ENCODE results near the gene NPEPPS. TPM values are rescaled to one million over a fixed set of nuclear protein-coding genes. Genes with fewer than 3 reads are reported as not detected.
"Not testable (repeated sequence)": the region's sequence is repeated elsewhere in the genome, so short reads cannot be mapped to it uniquely, and the experiment has no call there.

NPEPPS gene
- total RNA-seq (100 to 1,000 TPM in 6 of 7 donors, 10 to 100 TPM in 1; 97.0 to 165 (median 114) TPM), polyA plus RNA-seq (10 to 100 TPM; 19.2 to 28.6 (median 25.2) TPM)
- long read RNA-seq, donor 1, full-length matches to known transcripts = 5 of 5 reads
- long read RNA-seq, donor 1, partial matches to known transcripts = 0 of 5 reads
- long read RNA-seq, donor 1, other reads (novel, unspliced or antisense) = 0 of 5 reads
- long read RNA-seq, donor 2, full-length matches to known transcripts = 10 of 10 reads
- long read RNA-seq, donor 2, partial matches to known transcripts = 0 of 10 reads
- long read RNA-seq, donor 2, other reads (novel, unspliced or antisense) = 0 of 10 reads

GRCh38 chr17:47530557-47531232 is at the start of gene NPEPPS:
Gene NPEPPS, plus strand, starts transcription at chr17:47531108. Its CDS starts 193 bp downstream, at chr17:47531301.
- intact Hi-C loops (cut with DNase I; ENCODE audit: low total_unique reads); H3K27me3 ChIP-seq (replicated peaks in 1 of 7); H3K9me3 ChIP-seq; H3K36me3 ChIP-seq: not testable (repeated sequence)
- peaks cover 5 to 30% (median 15%) of the 10 kb centered on the region in 6 donors for H3K4me1 ChIP-seq
- peak; percentile 98 for DNase-seq
- H3K4me3 ChIP-seq = peak within 1 kb of the TSS; percentile 34 to 75 (median 51)
- WGBS, 5 donors = 11 to 67% (median 20%) methylated on average over 10 to 60 of the region's 60 CpGs
- peak within 1 kb of the TSS; percentile 63 to 93 (median 88) for H3K27ac ChIP-seq
- peak in 2 of 3 donors; percentile 36 to 43 for TF ChIP-seq POLR2AphosphoS5 (IDR thresholded peaks at IDR 0.05)

DNA sequence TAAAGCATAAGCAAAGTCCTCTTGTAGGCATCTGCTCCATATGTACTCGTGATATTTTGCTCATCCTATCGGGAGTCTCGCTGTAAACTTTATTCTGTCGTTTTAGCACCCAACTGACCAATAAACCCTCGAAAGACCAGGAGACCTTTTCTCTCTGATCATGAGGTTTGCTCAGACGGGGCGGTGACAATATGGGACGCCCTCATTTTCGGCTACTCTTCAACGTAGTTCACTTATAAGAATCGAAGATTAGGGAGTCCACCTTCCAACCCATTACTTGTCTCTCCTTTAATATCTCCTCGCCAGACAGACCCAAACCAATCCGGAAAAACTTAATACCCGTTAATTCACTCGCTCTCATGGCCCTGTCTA is 39.1 kb upstream of the NPEPPS start:
- peak overlapping the region; percentile 32 to 72 (median 44) for H3K4me3 ChIP-seq
- intact Hi-C loops (cut with DNase I; ENCODE audit: low total_unique reads); H3K9me3 ChIP-seq; H3K27me3 ChIP-seq (replicated peaks in 1 of 7); DNase-seq: not testable (repeated sequence)
- peaks cover 0 to 28% (median 13%) of the 10 kb centered on the region in 6 donors for H3K36me3 ChIP-seq
- H3K27ac ChIP-seq = peak overlapping the region; percentile 55 to 90 (median 84)
- peaks cover 0 to 13% (median 6%) of the 10 kb centered on the region in 6 donors for H3K4me1 ChIP-seq
- 7 to 22% (median 9%) methylated on average over 13 to 15 of the region's 15 CpGs for WGBS, 5 donors

- WGBS, 5 donors = 50 to 68% (median 50%) methylated on average over 1 of the region's 1 CpG
- H3K27ac ChIP-seq; H3K9me3 ChIP-seq; intact Hi-C loops (cut with DNase I; ENCODE audit: low total_unique reads); H3K27me3 ChIP-seq (replicated peaks in 1 of 7); H3K4me3 ChIP-seq; DNase-seq; H3K36me3 ChIP-seq: not testable (repeated sequence)
- H3K4me1 ChIP-seq = peaks cover 4 to 27% (median 18%) of the 10 kb centered on the region in 6 donors
Observed at GRCh38 chr17:47499074-47499473, 31.8 kb upstream of the NPEPPS start.

DNA sequence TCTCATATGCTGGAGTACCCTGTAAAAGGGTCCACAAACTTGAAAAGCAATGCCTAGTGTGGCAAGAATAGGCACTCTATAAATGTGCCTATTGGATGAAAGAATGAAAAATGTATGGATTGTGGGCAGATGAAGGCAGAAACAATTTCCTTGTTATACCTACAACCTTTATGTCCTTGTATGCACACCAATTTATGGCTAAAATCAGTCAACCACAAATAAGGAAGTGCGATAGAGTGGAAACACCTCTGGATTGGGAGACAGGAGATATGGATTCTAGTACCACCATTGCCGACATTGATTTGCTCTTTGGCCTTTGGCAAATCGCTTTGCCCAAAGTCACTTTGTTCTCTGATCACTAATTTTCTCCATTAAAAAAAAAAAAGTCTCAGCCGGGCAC is 31.4 kb upstream of the NPEPPS start:
- H3K4me3 ChIP-seq; DNase-seq; H3K36me3 ChIP-seq; intact Hi-C loops (cut with DNase I; ENCODE audit: low total_unique reads); H3K27me3 ChIP-seq (replicated peaks in 1 of 7); H3K9me3 ChIP-seq; H3K27ac ChIP-seq: not testable (repeated sequence)
- peaks cover 4 to 27% (median 18%) of the 10 kb centered on the region in 6 donors for H3K4me1 ChIP-seq
- WGBS, 5 donors = 91 to 95% (median 92%) methylated on average over 4 of the region's 4 CpGs

GRCh38 chr17:47500620-47501019 is 30.3 kb upstream of the NPEPPS start:
- intact Hi-C loops (cut with DNase I; ENCODE audit: low total_unique reads); H3K27me3 ChIP-seq (replicated peaks in 1 of 7); H3K9me3 ChIP-seq; H3K4me3 ChIP-seq; DNase-seq; H3K27ac ChIP-seq; H3K36me3 ChIP-seq: not testable (repeated sequence)
- TF ChIP-seq, protein P1, sequence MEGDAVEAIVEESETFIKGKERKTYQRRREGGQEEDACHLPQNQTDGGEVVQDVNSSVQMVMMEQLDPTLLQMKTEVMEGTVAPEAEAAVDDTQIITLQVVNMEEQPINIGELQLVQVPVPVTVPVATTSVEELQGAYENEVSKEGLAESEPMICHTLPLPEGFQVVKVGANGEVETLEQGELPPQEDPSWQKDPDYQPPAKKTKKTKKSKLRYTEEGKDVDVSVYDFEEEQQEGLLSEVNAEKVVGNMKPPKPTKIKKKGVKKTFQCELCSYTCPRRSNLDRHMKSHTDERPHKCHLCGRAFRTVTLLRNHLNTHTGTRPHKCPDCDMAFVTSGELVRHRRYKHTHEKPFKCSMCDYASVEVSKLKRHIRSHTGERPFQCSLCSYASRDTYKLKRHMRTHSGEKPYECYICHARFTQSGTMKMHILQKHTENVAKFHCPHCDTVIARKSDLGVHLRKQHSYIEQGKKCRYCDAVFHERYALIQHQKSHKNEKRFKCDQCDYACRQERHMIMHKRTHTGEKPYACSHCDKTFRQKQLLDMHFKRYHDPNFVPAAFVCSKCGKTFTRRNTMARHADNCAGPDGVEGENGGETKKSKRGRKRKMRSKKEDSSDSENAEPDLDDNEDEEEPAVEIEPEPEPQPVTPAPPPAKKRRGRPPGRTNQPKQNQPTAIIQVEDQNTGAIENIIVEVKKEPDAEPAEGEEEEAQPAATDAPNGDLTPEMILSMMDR (IDR thresholded peaks at IDR 0.05 in 8 of 11, conservative IDR thresholded peaks at IDR 0.05 in 3 of 11) = peak in 7 of 11 experiments; percentile 16 to 53 (median 34)
- H3K4me1 ChIP-seq = peaks cover 4 to 27% (median 18%) of the 10 kb centered on the region in 6 donors
- 56 to 80% (median 68%) methylated on average over 3 to 4 of the region's 4 CpGs for WGBS, 5 donors

DNA sequence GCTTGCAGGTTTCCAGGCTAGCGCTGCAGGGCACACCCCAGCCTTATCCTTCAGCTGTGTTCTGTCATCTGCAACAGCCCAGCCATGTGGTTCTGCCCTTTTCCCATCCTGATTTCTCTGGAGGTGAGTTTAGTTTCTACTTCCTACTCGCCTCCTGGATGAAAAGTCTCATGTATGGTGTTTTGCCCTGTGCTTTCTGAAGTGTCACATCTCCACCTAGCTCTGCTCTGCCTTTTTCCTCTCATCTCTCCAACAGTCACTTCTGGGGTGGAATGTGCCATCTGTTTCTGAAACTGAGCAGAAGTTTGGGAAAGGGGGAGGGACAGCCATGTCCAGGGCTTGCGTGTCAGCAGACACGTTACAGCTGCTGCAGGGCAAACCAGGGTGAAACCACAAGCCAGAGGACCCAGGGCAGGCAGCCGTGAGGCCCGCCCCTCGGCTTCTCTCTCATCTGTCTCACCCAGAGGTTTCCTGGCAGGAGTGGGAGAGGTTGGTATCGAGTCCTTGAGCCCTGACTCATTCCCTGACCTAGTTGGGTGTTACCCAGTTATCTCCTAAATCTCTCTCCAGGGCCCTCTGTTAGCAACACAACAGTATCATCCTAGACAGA is 28.7 kb upstream of the NPEPPS start:
- DNase-seq; H3K27me3 ChIP-seq (replicated peaks in 1 of 7); H3K9me3 ChIP-seq; H3K4me3 ChIP-seq; intact Hi-C loops (cut with DNase I; ENCODE audit: low total_unique reads); H3K36me3 ChIP-seq: not testable (repeated sequence)
- Histone ChIP-seq H3K4me1 (peaks cover 4 to 27% (median 18%) of the 10 kb centered on the region in 6 donors), H3K27ac (peak overlapping the region; percentile 27 to 75 (median 64))
- WGBS, 5 donors = 19 to 27% (median 23%) methylated on average over 3 to 5 of the region's 8 CpGs

DNA sequence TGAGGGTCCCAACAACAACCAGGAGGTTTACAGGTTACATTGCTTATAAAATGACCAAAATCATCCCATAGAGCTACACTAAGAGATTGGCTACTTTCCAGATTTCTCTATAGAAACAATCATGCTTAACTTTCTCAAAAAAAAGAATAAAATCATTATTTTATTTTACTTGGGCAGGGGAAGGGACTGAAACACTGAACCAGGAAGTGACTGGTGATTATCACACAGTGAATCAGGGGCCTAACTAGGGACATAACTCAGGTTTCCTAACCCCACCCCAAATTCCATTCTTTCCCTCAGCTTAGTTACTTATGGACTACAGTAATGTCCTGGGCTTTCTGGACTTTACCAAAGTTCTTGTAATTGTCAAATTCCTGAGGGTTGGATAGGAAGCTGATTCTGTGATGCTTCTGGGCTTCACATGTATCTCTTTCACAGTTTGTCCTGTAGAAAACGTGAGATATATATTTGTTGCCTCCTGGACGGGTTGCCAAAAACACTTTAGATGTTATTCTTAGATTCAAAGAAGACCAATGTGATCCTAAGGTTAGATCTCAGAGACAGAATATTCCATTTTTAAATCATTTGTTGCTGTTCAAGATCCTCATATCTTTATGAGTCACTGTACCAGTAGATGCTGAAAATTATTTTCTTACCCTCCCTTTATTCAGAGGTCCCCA is 28.0 kb upstream of the NPEPPS start:
- WGBS, 5 donors = 42 to 63% (median 46%) methylated on average over 2 of the region's 2 CpGs
- peak overlapping the region in 7 of 8 donors; percentile 47 to 75 (median 66) for H3K27ac ChIP-seq
- DNase-seq; H3K4me3 ChIP-seq; intact Hi-C loops (cut with DNase I; ENCODE audit: low total_unique reads); H3K9me3 ChIP-seq; H3K36me3 ChIP-seq; H3K27me3 ChIP-seq (replicated peaks in 1 of 7): not testable (repeated sequence)
- H3K4me1 ChIP-seq = peaks cover 4 to 27% (median 18%) of the 10 kb centered on the region in 6 donors

DNA sequence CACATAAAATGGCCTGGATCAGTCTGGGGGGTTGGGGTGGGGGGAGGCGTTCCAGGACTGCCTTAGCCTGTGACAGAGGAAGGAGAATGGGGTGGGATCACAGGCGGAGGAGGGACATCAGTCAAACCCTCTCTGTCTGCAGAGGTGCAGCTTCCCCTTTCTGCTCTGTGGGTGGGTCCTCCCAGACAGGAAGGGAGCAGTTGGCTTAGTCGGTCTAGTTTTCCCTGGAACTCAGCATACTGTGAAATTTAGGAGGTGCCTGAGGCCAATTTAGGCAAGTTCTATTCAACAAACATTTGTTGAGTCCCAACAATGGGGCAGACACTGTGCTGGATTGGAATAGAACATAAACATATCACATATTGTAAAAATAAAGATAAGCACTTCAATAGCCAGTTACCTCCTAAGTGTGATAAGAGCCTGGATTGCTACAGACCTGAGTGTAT is 19.2 kb upstream of the NPEPPS start:
- H3K36me3 ChIP-seq; DNase-seq; H3K9me3 ChIP-seq; H3K4me1 ChIP-seq; intact Hi-C loops (cut with DNase I; ENCODE audit: low total_unique reads); H3K4me3 ChIP-seq; H3K27me3 ChIP-seq (replicated peaks in 1 of 7): not testable (repeated sequence)
- WGBS, 5 donors = 0 to 7% (median 5%) methylated on average over 3 of the region's 3 CpGs
- peak overlapping the region in 3 of 8 donors; percentile 32 to 60 (median 46) for H3K27ac ChIP-seq

DNA sequence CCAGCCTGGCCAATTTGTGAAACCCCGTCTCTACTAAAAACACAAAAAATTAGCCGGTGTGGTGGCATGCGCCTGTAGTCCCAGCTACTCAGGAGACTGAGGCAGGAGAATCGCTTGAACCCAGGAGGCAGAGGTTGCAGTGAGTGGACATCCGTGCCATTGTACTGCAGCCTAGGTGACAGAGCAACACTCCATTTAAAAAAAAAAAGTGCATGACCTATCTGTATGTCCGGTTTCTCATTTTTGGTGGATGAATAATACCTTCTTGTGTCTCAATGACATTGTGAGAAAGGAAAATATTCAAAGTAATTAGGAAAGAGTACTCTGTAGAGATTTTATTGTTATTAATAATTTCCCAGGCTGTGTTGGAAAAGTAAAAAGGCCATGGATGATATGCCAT is 17.6 kb upstream of the NPEPPS start:
- H3K4me3 ChIP-seq; H3K4me1 ChIP-seq; H3K27me3 ChIP-seq (replicated peaks in 1 of 7); H3K36me3 ChIP-seq; H3K9me3 ChIP-seq; DNase-seq; H3K27ac ChIP-seq; intact Hi-C loops (cut with DNase I; ENCODE audit: low total_unique reads): not testable (repeated sequence)
- 79 to 91% (median 88%) methylated on average over 6 of the region's 6 CpGs for WGBS, 5 donors
